ENCODE results near the gene DAO.

Gene DAO

GRCh38 chr12:108918960-108919642 is 39.2 kb downstream of the DAO start:
- DNase-seq (ENCODE audit: low read depth): no peak
- no peak overlapping the region for H3K4me3 ChIP-seq (ENCODE audit: low read depth, low read length)
- TF ChIP-seq MAX (IDR thresholded peaks at IDR 0.05; ENCODE audit: low read depth, low read length) (no peak), MYC (IDR thresholded peaks at IDR 0.05; ENCODE audit: low read depth, low read length) (no peak), CTCF (IDR thresholded peaks at IDR 0.05; ENCODE audit: low read depth, low read length) (no peak), POLR2A (IDR thresholded peaks at IDR 0.05; ENCODE audit: extremely low read depth, insufficient read length) (no peak)

- H3K4me3 ChIP-seq (ENCODE audit: low read depth, low read length): no peak overlapping the region
- DNase-seq (ENCODE audit: low read depth): no peak
- TF ChIP-seq MAX (IDR thresholded peaks at IDR 0.05; ENCODE audit: low read depth, low read length) (no peak), POLR2A (IDR thresholded peaks at IDR 0.05; ENCODE audit: extremely low read depth, insufficient read length) (no peak), MYC (IDR thresholded peaks at IDR 0.05; ENCODE audit: low read depth, low read length) (no peak), CTCF (IDR thresholded peaks at IDR 0.05; ENCODE audit: low read depth, low read length) (no peak)
These were observed 42.1 kb downstream of the DAO start for GRCh38 chr12:108921946-108922345.

GRCh38 chr12:108922918-108923317 is 43.0 kb downstream of the DAO start:
- TF ChIP-seq POLR2A (IDR thresholded peaks at IDR 0.05; ENCODE audit: extremely low read depth, insufficient read length) (no peak), CTCF (IDR thresholded peaks at IDR 0.05; ENCODE audit: low read depth, low read length) (no peak), MAX (IDR thresholded peaks at IDR 0.05; ENCODE audit: low read depth, low read length) (no peak), MYC (IDR thresholded peaks at IDR 0.05; ENCODE audit: low read depth, low read length) (no peak)
- H3K4me3 ChIP-seq (ENCODE audit: low read depth, low read length): no peak overlapping the region
- no peak for DNase-seq (ENCODE audit: low read depth)

GRCh38 chr12:108928695-108929094 is 48.8 kb downstream of the DAO start:
- no peak for TF ChIP-seq MYC (IDR thresholded peaks at IDR 0.05; ENCODE audit: low read depth, low read length)
- TF ChIP-seq MAX (IDR thresholded peaks at IDR 0.05; ENCODE audit: low read depth, low read length): no peak
- no peak for TF ChIP-seq CTCF (IDR thresholded peaks at IDR 0.05; ENCODE audit: low read depth, low read length)
- no peak for TF ChIP-seq POLR2A (IDR thresholded peaks at IDR 0.05; ENCODE audit: extremely low read depth, insufficient read length)
- no peak for DNase-seq (ENCODE audit: low read depth)
- no peak overlapping the region for H3K4me3 ChIP-seq (ENCODE audit: low read depth, low read length)

- DNase-seq (ENCODE audit: low read depth): no peak
- no peak overlapping the region for H3K4me3 ChIP-seq (ENCODE audit: low read depth, low read length)
- TF ChIP-seq MAX (IDR thresholded peaks at IDR 0.05; ENCODE audit: low read depth, low read length) (no peak), MYC (IDR thresholded peaks at IDR 0.05; ENCODE audit: low read depth, low read length) (no peak), CTCF (IDR thresholded peaks at IDR 0.05; ENCODE audit: low read depth, low read length) (no peak), POLR2A (IDR thresholded peaks at IDR 0.05; ENCODE audit: extremely low read depth, insufficient read length) (no peak)
These were observed 50.3 kb downstream of the DAO start for GRCh38 chr12:108930155-108930554.
